DND-41 (cell line): ENCODE measurements around the gene MIOX.

Experiments used
- ATAC-seq: fragments of 200-7000 bp; cut with Tn5 transposase; 3 replicates; pipeline ENCODE4 v1.9.1; 2021; ENCODE audit warnings: low read depth; ENCODE audit not compliant: insufficient read depth
- DNase-seq: peaks from one replicate; pipeline ENCODE4 v3.0.0-alpha.2; 2020
- H2AFZ ChIP-seq: 2 replicates; pipeline ENCODE4 v1.6.0; 2012; ENCODE audit warnings: low read depth, low read length
- H3K27ac ChIP-seq: 2 replicates; pipeline ENCODE4 v1.5.1; 2012; ENCODE audit warnings: low read length, inconsistent platforms
- H3K27me3 ChIP-seq: fragments of 200-600 bp; sonication (generic); 2 replicates; pipeline ENCODE4 v1.6.0; 2012; ENCODE audit warnings: low read length, mild to moderate bottlenecking, inconsistent platforms; ENCODE audit not compliant: insufficient read depth, poor library complexity
- H3K36me3 ChIP-seq: 2 replicates; pipeline ENCODE4 v1.5.1; 2012; ENCODE audit warnings: low read length, inconsistent platforms; ENCODE audit not compliant: insufficient read depth
- H3K4me1 ChIP-seq: 2 replicates; pipeline ENCODE4 v1.5.1; 2012; ENCODE audit warnings: mild to moderate bottlenecking, low read length; ENCODE audit not compliant: insufficient read depth
- H3K4me2 ChIP-seq: 2 replicates; pipeline ENCODE4 v1.6.0; 2012; ENCODE audit warnings: mild to moderate bottlenecking, moderate library complexity, low read length, inconsistent platforms; ENCODE audit not compliant: insufficient read depth
- H3K4me3 ChIP-seq, 2 experiments: fragments of 200-600 bp in 1 of 2; shearing (Covaris generic) in 1 of 2; 2 replicates each; pipeline ENCODE4 v1.5.1; 2012 to 2016; ENCODE audit warnings: inconsistent platforms in 2 of 2, low read length in 2 of 2, mild to moderate bottlenecking in 2 of 2, low read depth in 1 of 2, moderate library complexity in 1 of 2
- H3K79me2 ChIP-seq: 2 replicates; pipeline ENCODE4 v1.6.0; 2012; ENCODE audit warnings: low read length, inconsistent platforms; ENCODE audit not compliant: insufficient read depth
- H3K9ac ChIP-seq: 2 replicates; pipeline ENCODE4 v1.6.0; 2012; ENCODE audit warnings: low read depth, mild to moderate bottlenecking, inconsistent platforms, low read length, moderate library complexity
- H3K9me3 ChIP-seq: 2 replicates; pipeline ENCODE4 v1.5.1; 2012; ENCODE audit warnings: low read length, moderate library complexity, mild to moderate bottlenecking, inconsistent platforms; ENCODE audit not compliant: insufficient read depth, severe bottlenecking
- H4K20me1 ChIP-seq: 2 replicates; pipeline ENCODE4 v1.6.0; 2012; ENCODE audit warnings: low read length; ENCODE audit not compliant: insufficient read depth
- CTCF ChIP-seq: IDR thresholded peaks from 2 replicates; pipeline ENCODE4 v1.5.1; 2012; ENCODE audit warnings: borderline replicate concordance, low read length, moderate library complexity, mild to moderate bottlenecking; ENCODE audit not compliant: poor library complexity, severe bottlenecking; ENCODE audit errors: extremely low read depth
- EZH2 ChIP-seq: IDR thresholded peaks from 3 replicates; pipeline ENCODE4 v1.6.1; 2012; ENCODE audit warnings: borderline replicate concordance, low read depth, mild to moderate bottlenecking, moderate library complexity, low read length, inconsistent platforms; ENCODE audit not compliant: severe bottlenecking

MIOX gene

GRCh38 chr22:50536226-50536625 lies 49.6 kb downstream of the MIOX start:
- Histone ChIP-seq H3K4me2 (no peak overlapping the region), H3K27ac (no peak overlapping the region), H3K36me3 (no peaks in the 10 kb centered on the region), H3K4me3 (no peak overlapping the region), H3K9me3 (no peaks in the 10 kb centered on the region), H3K27me3 (no peaks in the 10 kb centered on the region), H4K20me1 (0 out of 2 replicates have a peak, but pooled peaks cover under 1% of the 10 kb centered on the region), H3K9ac (no peak overlapping the region), H2AFZ (no peak overlapping the region), H3K79me2 (no peaks in the 10 kb centered on the region), H3K4me1 (no peaks in the 10 kb centered on the region)
- TF ChIP-seq CTCF: no peak
- no peak for TF ChIP-seq EZH2
- ATAC-seq (no peak), DNase-seq (no peak)

DNA sequence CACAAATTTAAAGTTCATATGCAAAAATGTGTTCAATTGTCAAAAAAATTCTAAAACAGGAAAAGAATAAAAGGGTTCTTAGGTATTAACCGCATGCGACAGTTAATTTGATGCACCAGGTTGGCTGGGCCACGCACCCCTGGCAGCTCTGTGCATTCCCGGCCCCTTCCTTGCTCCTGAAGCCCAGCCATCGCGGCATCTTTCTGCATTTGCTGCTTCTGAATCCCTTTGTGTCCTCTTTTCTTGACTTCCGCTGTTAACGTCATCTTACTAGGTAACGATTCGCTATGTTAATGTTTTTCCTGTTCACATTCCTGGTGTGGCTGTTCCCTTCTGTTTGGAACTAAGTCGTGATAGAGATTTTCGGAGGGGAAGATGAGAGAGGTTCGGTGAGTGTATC lies 51.1 kb downstream of the MIOX start:
- H3K36me3 ChIP-seq: no peaks in the 10 kb centered on the region
- H4K20me1 ChIP-seq: no peaks in the 10 kb centered on the region
- no peak for ATAC-seq
- no peak overlapping the region for H3K27ac ChIP-seq
- no peaks in the 10 kb centered on the region for H3K27me3 ChIP-seq
- H2AFZ ChIP-seq: no peak overlapping the region
- DNase-seq: no peak
- H3K4me2 ChIP-seq: no peak overlapping the region
- no peaks in the 10 kb centered on the region for H3K79me2 ChIP-seq
- no peak for TF ChIP-seq CTCF
- no peak for TF ChIP-seq EZH2
- H3K4me3 ChIP-seq: no peak overlapping the region
- H3K9me3 ChIP-seq: no peaks in the 10 kb centered on the region
- no peaks in the 10 kb centered on the region for H3K4me1 ChIP-seq
- H3K9ac ChIP-seq: no peak overlapping the region
